Peyer's patch (tissue), 4 donors: ENCODE data around the gene ZNF672.

Source experiments
- CTCF ChIP-seq, 6 experiments: fragments of 450-650 bp in 4 of 6; fragments of 200-600 bp in 2 of 6; sonication (generic) in 1 of 6; IDR thresholded peaks; one replicate each; pipeline ENCODE4 v1.5.1; 2017 to 2019; ENCODE audit warnings: antibody characterized with exemption in 6 of 6, mild to moderate bottlenecking in 3 of 6, moderate library complexity in 1 of 6
- POLR2A ChIP-seq, 2 donors: fragments of 450-650 bp; IDR thresholded peaks; one replicate each; pipeline ENCODE4 v1.5.1; 2017; ENCODE audit warnings: antibody characterized with exemption in 2 of 2, mild to moderate bottlenecking in 2 of 2, moderate library complexity in 2 of 2

- TF ChIP-seq CTCF (IDR thresholded peaks at IDR 0.05) (no peak), POLR2A (IDR thresholded peaks at IDR 0.05) (no peak)
These were observed 11.1 kb downstream of the ZNF672 start for GRCh38 chr1:248849152-248849551.
